HepG2 (cell line): ENCODE measurements around the gene CDH13. TPM values are rescaled to one million over a fixed set of nuclear protein-coding genes. Genes with fewer than 3 reads are reported as not detected.

ENCODE experiments used
- ATAC-seq: fragments of 200-7000 bp; cut with Tn5 transposase; 3 replicates; pipeline ENCODE4 v1.9.1; 2020; ENCODE audit warnings: mild to moderate bottlenecking, moderate library complexity
- BruUV-seq: library from RNA; stranded (reverse); fragments of 400-500 nt; replicated peaks from 2 replicates; lab custom pipeline; 2021; lab: Mats Ljungman, UMichigan
- CTCF ChIA-PET: fragments of 300-600 bp; formaldehyde crosslinking; extraction: SDS; loops from one replicate; lab custom pipeline; 2021; ENCODE audit warnings: low total read pairs, inconsistent platforms, low intra/inter-chr PET ratio; lab: Yijun Ruan, JAX
- POLR2A ChIA-PET: fragments of 350-600 bp; sonication (Branson Sonifier 250); formaldehyde crosslinking; loops from one replicate; lab custom pipeline; 2020; ENCODE audit warnings: antibody characterized with exemption, inconsistent platforms; lab: Yijun Ruan, JAX
- DNase-seq: peaks from one replicate; pipeline ENCODE4 v3.0.0-alpha.2; 2015; ENCODE audit warnings: low spot score
- FAIRE-seq: peaks from 3 replicates; lab custom pipeline; 2011; peaks lifted over from hg19 to GRCh38; lab: Jason Lieb, UNC
- H2AFZ ChIP-seq: one replicate; pipeline ENCODE4 v1.6.1; 2011; ENCODE audit warnings: low read length, inconsistent platforms
- H3K27ac ChIP-seq: fragments of 300-600 bp; 3 replicates; pipeline ENCODE4 v1.8.0; 2011; ENCODE audit warnings: mixed run types, mild to moderate bottlenecking, mixed read lengths, low read length, inconsistent platforms; ENCODE audit not compliant: insufficient read depth; ENCODE audit errors: extremely low read length
- H3K27me3 ChIP-seq, 2 experiments: fragments of 200-600 bp in 1 of 2; 2 replicates in 1 of 2; 3 replicates in 1 of 2; pipeline versions ENCODE4 v1.6.0 to v1.8.0; 2011; ENCODE audit warnings: low read length in 2 of 2, mild to moderate bottlenecking in 2 of 2, moderate library complexity in 2 of 2, inconsistent platforms in 1 of 2; ENCODE audit not compliant: insufficient read depth in 2 of 2, control insufficient read depth in 1 of 2
- H3K36me3 ChIP-seq, 2 experiments: fragments of 200-600 bp in 1 of 2; replicated peaks in 1 of 2; 2 replicates in 1 of 2; 3 replicates in 1 of 2; pipeline versions ENCODE4 v1.5.1 to v1.8.0; 2011; ENCODE audit warnings: low read length in 2 of 2, inconsistent platforms in 1 of 2; ENCODE audit not compliant: insufficient read depth in 2 of 2, control insufficient read depth in 1 of 2
- H3K4me1 ChIP-seq: 2 replicates; pipeline ENCODE4 v1.5.1; 2012; ENCODE audit warnings: low read length, inconsistent platforms; ENCODE audit not compliant: insufficient read depth
- H3K4me2 ChIP-seq: 2 replicates; pipeline ENCODE4 v1.6.0; 2011; ENCODE audit warnings: low read depth, low read length, inconsistent platforms
- H3K4me3 ChIP-seq, 3 experiments: fragments of 200-600 bp in 1 of 3; sonication (generic), shearing (Covaris generic) in 1 of 3; replicated peaks in 1 of 3; 2 replicates each; pipeline ENCODE4 v1.5.1; 2011 to 2016; ENCODE audit warnings: low read length in 3 of 3, inconsistent platforms in 2 of 3, low read depth in 2 of 3, mild to moderate bottlenecking in 2 of 3, control low read depth in 1 of 3, mixed read lengths in 1 of 3; ENCODE audit not compliant: insufficient read depth in 1 of 3
- H3K79me2 ChIP-seq: one replicate; pipeline ENCODE4 v1.6.1; 2011; ENCODE audit warnings: low read length, inconsistent platforms; ENCODE audit not compliant: insufficient read depth
- H3K9ac ChIP-seq: 2 replicates; pipeline ENCODE4 v1.6.0; 2011; ENCODE audit warnings: mild to moderate bottlenecking, low read depth, low read length, inconsistent platforms; ENCODE audit not compliant: insufficient read depth
- H3K9me3 ChIP-seq: 2 replicates; pipeline ENCODE4 v1.5.1; 2012; ENCODE audit warnings: mild to moderate bottlenecking, low read length
- H4K20me1 ChIP-seq: 2 replicates; pipeline ENCODE4 v1.6.0; 2011; ENCODE audit warnings: inconsistent platforms, mild to moderate bottlenecking, low read length, moderate library complexity; ENCODE audit not compliant: insufficient read depth
- AHR ChIP-seq: IDR thresholded peaks from 2 replicates; pipeline ENCODE4 v1.6.1; 2018; ENCODE audit warnings: missing genetic modification reagents, missing compliant biosample characterization
- EP300 ChIP-seq, 3 experiments: sonication (generic) in 1 of 3; formaldehyde crosslinking in 1 of 3; IDR thresholded peaks; 2 replicates each; pipeline versions ENCODE4 v1.5.1 to v1.6.1; 2011 to 2020; ENCODE audit warnings: low read depth in 2 of 3, low read length in 2 of 3, borderline replicate concordance in 1 of 3, improper control_type of control experiment in 1 of 3, mild to moderate bottlenecking in 1 of 3, missing genetic modification reagents in 1 of 3, moderate library complexity in 1 of 3
- MAFG ChIP-seq: sonication (generic); formaldehyde crosslinking; IDR thresholded peaks from 2 replicates; pipeline ENCODE4 v1.5.1; 2020; ENCODE audit warnings: mild to moderate bottlenecking, missing genetic modification reagents
- MYNN ChIP-seq: sonication (generic); formaldehyde crosslinking; IDR thresholded peaks from 2 replicates; pipeline ENCODE4 v1.4.0; 2020; ENCODE audit warnings: mild to moderate bottlenecking, low read depth, missing genetic modification reagents
- NPAS2 ChIP-seq: sonication (generic); formaldehyde crosslinking; IDR thresholded peaks from 2 replicates; pipeline ENCODE4 v1.8.0; 2022; ENCODE audit warnings: mild to moderate bottlenecking, missing genetic modification reagents, borderline replicate concordance
- ZBTB21 ChIP-seq: sonication (generic); formaldehyde crosslinking; IDR thresholded peaks from 2 replicates; pipeline ENCODE4 v1.4.0; 2020; ENCODE audit warnings: missing genetic modification reagents
- WGBS: methylation state at CpG from one replicate; pipeline ENCODE4 v1.1.6; 2017; ENCODE audit warnings: low lambda C conversion rate; 5-methylcytosine and 5-hydroxymethylcytosine counted together
- in situ Hi-C: cut with HindIII; loops from 2 replicates; pipeline ENCODE4 v1.10.0; 2017; ENCODE audit warnings: low pct_unique_long_range_greater_than_20kb; ENCODE audit not compliant: extremely low pct_ligation_motif_present
- intact Hi-C: fragments of 100-400 bp; cut with micrococcal nuclease; formaldehyde crosslinking; loops from one replicate; pipeline ENCODE4 v1.10.0; 2022; ENCODE audit not compliant: unreplicated experiment
- polyA plus RNA-seq, 8 experiments: library from polyadenylated mRNA; depleted of rRNA in 3 of 8; stranded (reverse) in 7 of 8; unstranded in 1 of 8; fragments of >200 nt; fragmentation: Illumina TruSeq in 4 of 8; extraction: Trizol in 4 of 8; gene quantifications; 2 replicates each; pipeline versions ENCODE4 v1.2.1 to v1.2.3, GENCODE V29; 2011 to 2016; ENCODE audit warnings: low read depth in 4 of 8, missing spikeins in 1 of 8, mixed read lengths in 1 of 8; ENCODE audit not compliant: insufficient read depth in 1 of 8
- total RNA-seq, 5 experiments: library from RNA; depleted of rRNA; stranded (reverse); fragments of >200 nt; fragmentation: Illumina TruSeq; extraction: Trizol; gene quantifications; 2 replicates each; pipeline ENCODE4 v1.2.3, GENCODE V29; 2016; ENCODE audit warnings: low read depth in 1 of 5
- TF ChIP-seq, protein P1 (sequence below): sonication (generic); formaldehyde crosslinking; IDR thresholded peaks from 2 replicates; pipeline ENCODE4 v1.4.0; 2020; ENCODE audit warnings: missing genetic modification reagents, borderline replicate concordance
- TF ChIP-seq, protein P2 (sequence below): sonication (generic); formaldehyde crosslinking; IDR thresholded peaks from 2 replicates; pipeline ENCODE4 v1.4.0; 2020; ENCODE audit warnings: mild to moderate bottlenecking, missing genetic modification reagents

The CDH13 gene
- total and polyA plus RNA-seq, 2 of the 13 experiments (the other 11 are each of a cell fraction or from before 2014, with no cell fraction given), result not detected

- Histone ChIP-seq H3K9me3 (peaks cover 28% of the 10 kb centered on the region), H2AFZ (no peak overlapping the region), H3K4me2 (no peak overlapping the region), H3K27ac (no peak overlapping the region), H3K27me3 (no peaks in the 10 kb centered on the region), H3K79me2 (no peaks in the 10 kb centered on the region), H3K4me1 (no peaks in the 10 kb centered on the region), H3K36me3 (no peaks in the 10 kb centered on the region), H3K9ac (no peak overlapping the region), H3K4me3 (no peak overlapping the region), H4K20me1 (no peaks in the 10 kb centered on the region)
- ChIA-PET CTCF (no interaction called here), POLR2A (no interaction called here)
- DNase-seq (no peak), ATAC-seq (no peak), FAIRE-seq (no peak)
- 32% methylated on average over 4 of the region's 4 CpGs for WGBS
- intact Hi-C loops, result no loop called here
- TF ChIP-seq NPAS2 (CRISPR knock-in tag) (no peak), AHR (CRISPR knock-in tag) (no peak), MYNN (no peak), ZBTB21 (no peak), MAFG (CRISPR knock-in tag) (no peak), EP300 (IDR thresholded peaks at IDR 0.05; ENCODE audit: low read depth in 2 of 2, low read length in 2 of 2) (no peak), EP300 (CRISPR knock-in tag; IDR thresholded peaks at IDR 0.05; ENCODE audit: borderline replicate concordance) (no peak)
- TF ChIP-seq, protein P1, sequence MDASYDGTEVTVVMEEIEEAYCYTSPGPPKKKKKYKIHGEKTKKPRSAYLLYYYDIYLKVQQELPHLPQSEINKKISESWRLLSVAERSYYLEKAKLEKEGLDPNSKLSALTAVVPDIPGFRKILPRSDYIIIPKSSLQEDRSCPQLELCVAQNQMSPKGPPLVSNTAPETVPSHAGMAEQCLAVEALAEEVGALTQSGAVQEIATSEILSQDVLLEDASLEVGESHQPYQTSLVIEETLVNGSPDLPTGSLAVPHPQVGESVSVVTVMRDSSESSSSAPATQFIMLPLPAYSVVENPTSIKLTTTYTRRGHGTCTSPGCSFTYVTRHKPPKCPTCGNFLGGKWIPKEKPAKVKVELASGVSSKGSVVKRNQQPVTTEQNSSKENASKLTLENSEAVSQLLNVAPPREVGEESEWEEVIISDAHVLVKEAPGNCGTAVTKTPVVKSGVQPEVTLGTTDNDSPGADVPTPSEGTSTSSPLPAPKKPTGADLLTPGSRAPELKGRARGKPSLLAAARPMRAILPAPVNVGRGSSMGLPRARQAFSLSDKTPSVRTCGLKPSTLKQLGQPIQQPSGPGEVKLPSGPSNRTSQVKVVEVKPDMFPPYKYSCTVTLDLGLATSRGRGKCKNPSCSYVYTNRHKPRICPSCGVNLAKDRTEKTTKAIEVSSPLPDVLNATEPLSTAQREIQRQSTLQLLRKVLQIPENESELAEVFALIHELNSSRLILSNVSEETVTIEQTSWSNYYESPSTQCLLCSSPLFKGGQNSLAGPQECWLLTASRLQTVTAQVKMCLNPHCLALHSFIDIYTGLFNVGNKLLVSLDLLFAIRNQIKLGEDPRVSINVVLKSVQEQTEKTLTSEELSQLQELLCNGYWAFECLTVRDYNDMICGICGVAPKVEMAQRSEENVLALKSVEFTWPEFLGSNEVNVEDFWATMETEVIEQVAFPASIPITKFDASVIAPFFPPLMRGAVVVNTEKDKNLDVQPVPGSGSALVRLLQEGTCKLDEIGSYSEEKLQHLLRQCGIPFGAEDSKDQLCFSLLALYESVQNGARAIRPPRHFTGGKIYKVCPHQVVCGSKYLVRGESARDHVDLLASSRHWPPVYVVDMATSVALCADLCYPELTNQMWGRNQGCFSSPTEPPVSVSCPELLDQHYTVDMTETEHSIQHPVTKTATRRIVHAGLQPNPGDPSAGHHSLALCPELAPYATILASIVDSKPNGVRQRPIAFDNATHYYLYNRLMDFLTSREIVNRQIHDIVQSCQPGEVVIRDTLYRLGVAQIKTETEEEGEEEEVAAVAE (CRISPR knock-in tag), result no peak
- TF ChIP-seq, protein P2, sequence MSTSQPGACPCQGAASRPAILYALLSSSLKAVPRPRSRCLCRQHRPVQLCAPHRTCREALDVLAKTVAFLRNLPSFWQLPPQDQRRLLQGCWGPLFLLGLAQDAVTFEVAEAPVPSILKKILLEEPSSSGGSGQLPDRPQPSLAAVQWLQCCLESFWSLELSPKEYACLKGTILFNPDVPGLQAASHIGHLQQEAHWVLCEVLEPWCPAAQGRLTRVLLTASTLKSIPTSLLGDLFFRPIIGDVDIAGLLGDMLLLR (CRISPR knock-in tag), result no peak
- in situ Hi-C loops, result no loop called here
- no TSS peak for BruUV-seq
These were observed 253.6 kb downstream of the CDH13 start for GRCh38 chr16:82880346-82880745.
